Neural cell (in vitro differentiated cells): ENCODE measurements around the gene NCOA4. TPM values are rescaled to one million over a fixed set of nuclear protein-coding genes. Genes with fewer than 3 reads are reported as not detected.

Source experiments
- H2AFZ ChIP-seq: fragments of 200-600, 300-800 bp; sonication (generic), shearing (Covaris generic); 2 replicates; pipeline ENCODE4 v1.6.0; 2014; ENCODE audit warnings: low read depth, mild to moderate bottlenecking, antibody characterized with exemption, low read length, moderate library complexity
- H3F3A ChIP-seq: fragments of 200-600 bp; shearing (Covaris generic); 2 replicates; pipeline ENCODE4 v1.6.1; 2016; ENCODE audit warnings: mild to moderate bottlenecking, moderate library complexity, mixed read lengths, antibody characterized with exemption, low read length; ENCODE audit not compliant: insufficient read depth, poor library complexity, severe bottlenecking
- H3K27ac ChIP-seq: fragments of 200-600, 300-800 bp; sonication (generic), shearing (Covaris generic); 2 replicates; pipeline ENCODE4 v1.5.1; 2014; ENCODE audit warnings: mild to moderate bottlenecking, low read length, moderate library complexity
- H3K27me3 ChIP-seq: fragments of 300-800, 200-600 bp; sonication (generic), shearing (Covaris generic); 2 replicates; pipeline ENCODE4 v1.6.0; 2014; ENCODE audit warnings: mild to moderate bottlenecking, low read depth, low read length, moderate library complexity; ENCODE audit not compliant: insufficient read depth
- H3K36me3 ChIP-seq: fragments of 300-800, 200-600 bp; sonication (generic), shearing (Covaris generic); 2 replicates; pipeline ENCODE4 v1.5.1; 2014; ENCODE audit warnings: mild to moderate bottlenecking, antibody characterized with exemption, low read length, moderate library complexity; ENCODE audit not compliant: insufficient read depth
- H3K4me2 ChIP-seq: fragments of 300-800, 200-600 bp; sonication (generic), shearing (Covaris generic); 2 replicates; pipeline ENCODE4 v1.6.0; 2014; ENCODE audit warnings: mild to moderate bottlenecking, low read length
- H3K4me3 ChIP-seq: fragments of 300-800, 200-600 bp; sonication (generic), shearing (Covaris generic); 2 replicates; pipeline ENCODE4 v1.5.1; 2014; ENCODE audit warnings: mild to moderate bottlenecking, low read length, moderate library complexity
- H3K79me2 ChIP-seq: fragments of 200-600 bp; shearing (Covaris generic); replicated peaks from 2 replicates; pipeline ENCODE4 v1.6.0; 2014; ENCODE audit warnings: mild to moderate bottlenecking, low read length, moderate library complexity; ENCODE audit not compliant: insufficient read depth
- H3K9ac ChIP-seq: fragments of 300-800, 200-600 bp; sonication (generic), shearing (Covaris generic); 2 replicates; pipeline ENCODE4 v1.6.1; 2016; ENCODE audit warnings: mild to moderate bottlenecking, low read length, mixed read lengths
- H3K9me2 ChIP-seq: fragments of 200-600 bp; shearing (Covaris generic); 2 replicates; pipeline ENCODE4 v1.6.1; 2016; ENCODE audit warnings: mild to moderate bottlenecking, low read length, mixed read lengths; ENCODE audit not compliant: insufficient read depth
- H3K9me3 ChIP-seq: fragments of 200-600, 300-800 bp; sonication (generic), shearing (Covaris generic); 2 replicates; pipeline ENCODE4 v1.6.1; 2016; ENCODE audit warnings: mild to moderate bottlenecking, mixed run types, low read length, moderate library complexity, mixed read lengths
- H4K20me1 ChIP-seq: fragments of 200-600 bp; shearing (Covaris generic); 2 replicates; pipeline ENCODE4 v1.6.1; 2016; ENCODE audit warnings: mild to moderate bottlenecking, mixed run types; ENCODE audit not compliant: insufficient read depth
- EP300 ChIP-seq: fragments of 450-650 bp; conservative IDR thresholded peaks from 2 replicates; pipeline ENCODE4 v1.6.1; 2014; ENCODE audit warnings: antibody characterized with exemption, mild to moderate bottlenecking, moderate library complexity; ENCODE audit not compliant: poor library complexity, severe bottlenecking
- EZH2 ChIP-seq: fragments of 200-600, 300-800 bp; shearing (Covaris generic), sonication (generic); IDR thresholded peaks from 2 replicates; pipeline ENCODE4 v1.6.1; 2014; ENCODE audit warnings: antibody characterized with exemption, low read length, borderline replicate concordance, mild to moderate bottlenecking; ENCODE audit not compliant: insufficient read depth, poor library complexity, severe bottlenecking
- MXI1 ChIP-seq: fragments of 450-650 bp; conservative IDR thresholded peaks from 2 replicates; pipeline ENCODE4 v1.6.1; 2014; ENCODE audit warnings: antibody characterized with exemption, mild to moderate bottlenecking; ENCODE audit not compliant: poor library complexity, severe bottlenecking
- POLR2AphosphoS5 ChIP-seq: IDR thresholded peaks from 2 replicates; pipeline ENCODE4 v1.6.1; 2012
- RAD21 ChIP-seq: fragments of 450-650 bp; conservative IDR thresholded peaks from 2 replicates; pipeline ENCODE4 v1.6.1; 2014; ENCODE audit warnings: antibody characterized with exemption, mild to moderate bottlenecking, moderate library complexity
- REST ChIP-seq: IDR thresholded peaks from 2 replicates; pipeline ENCODE4 v1.6.1; 2012; ENCODE audit warnings: borderline replicate concordance
- SMC3 ChIP-seq: fragments of 450-650 bp; conservative IDR thresholded peaks from 2 replicates; pipeline ENCODE4 v1.6.1; 2014; ENCODE audit warnings: antibody characterized with exemption, mild to moderate bottlenecking, moderate library complexity; ENCODE audit not compliant: poor library complexity
- TAF1 ChIP-seq: IDR thresholded peaks from 2 replicates; pipeline ENCODE4 v1.6.1; 2012; ENCODE audit warnings: low read depth
- polyA plus RNA-seq: library from polyadenylated mRNA; depleted of rRNA; stranded (reverse); fragments of >200 nt; gene quantifications from 2 replicates; pipeline ENCODE4 v1.2.3, GENCODE V29; 2014
- TF ChIP-seq, protein P1 (sequence below): fragments of 450-650 bp; IDR thresholded peaks from 2 replicates; pipeline ENCODE4 v1.5.1; 2014; ENCODE audit warnings: antibody characterized with exemption, mild to moderate bottlenecking, moderate library complexity; ENCODE audit not compliant: poor library complexity, severe bottlenecking

Gene NCOA4
- polyA plus RNA-seq, 1 donor from 2014 or later: 131 TPM

GRCh38 chr10:46028584-46029460, 1.6 kb downstream of the NCOA4 start:
- H3K79me2 ChIP-seq: peaks cover 46% of the 10 kb centered on the region
- H3K27ac ChIP-seq: no peak overlapping the region
- H3F3A ChIP-seq: no peaks in the 10 kb centered on the region
- no peaks in the 10 kb centered on the region for H4K20me1 ChIP-seq
- H3K4me3 ChIP-seq: peak overlapping the region; percentile 84
- no peaks in the 10 kb centered on the region for H3K9me3 ChIP-seq
- H3K36me3 ChIP-seq: no peaks in the 10 kb centered on the region
- H2AFZ ChIP-seq: no peak overlapping the region
- H3K9ac ChIP-seq: peak overlapping the region; percentile 97
- H3K27me3 ChIP-seq: no peaks in the 10 kb centered on the region
- H3K9me2 ChIP-seq: no peaks in the 10 kb centered on the region
- peak overlapping the region; percentile 95 for H3K4me2 ChIP-seq
- TF ChIP-seq POLR2AphosphoS5: no peak
- TF ChIP-seq SMC3: peak; percentile 53
- TF ChIP-seq MXI1: no peak
- no peak for TF ChIP-seq TAF1
- TF ChIP-seq, protein P1, sequence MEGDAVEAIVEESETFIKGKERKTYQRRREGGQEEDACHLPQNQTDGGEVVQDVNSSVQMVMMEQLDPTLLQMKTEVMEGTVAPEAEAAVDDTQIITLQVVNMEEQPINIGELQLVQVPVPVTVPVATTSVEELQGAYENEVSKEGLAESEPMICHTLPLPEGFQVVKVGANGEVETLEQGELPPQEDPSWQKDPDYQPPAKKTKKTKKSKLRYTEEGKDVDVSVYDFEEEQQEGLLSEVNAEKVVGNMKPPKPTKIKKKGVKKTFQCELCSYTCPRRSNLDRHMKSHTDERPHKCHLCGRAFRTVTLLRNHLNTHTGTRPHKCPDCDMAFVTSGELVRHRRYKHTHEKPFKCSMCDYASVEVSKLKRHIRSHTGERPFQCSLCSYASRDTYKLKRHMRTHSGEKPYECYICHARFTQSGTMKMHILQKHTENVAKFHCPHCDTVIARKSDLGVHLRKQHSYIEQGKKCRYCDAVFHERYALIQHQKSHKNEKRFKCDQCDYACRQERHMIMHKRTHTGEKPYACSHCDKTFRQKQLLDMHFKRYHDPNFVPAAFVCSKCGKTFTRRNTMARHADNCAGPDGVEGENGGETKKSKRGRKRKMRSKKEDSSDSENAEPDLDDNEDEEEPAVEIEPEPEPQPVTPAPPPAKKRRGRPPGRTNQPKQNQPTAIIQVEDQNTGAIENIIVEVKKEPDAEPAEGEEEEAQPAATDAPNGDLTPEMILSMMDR: peak; percentile 73
- peak; percentile 61 for TF ChIP-seq RAD21

DNA sequence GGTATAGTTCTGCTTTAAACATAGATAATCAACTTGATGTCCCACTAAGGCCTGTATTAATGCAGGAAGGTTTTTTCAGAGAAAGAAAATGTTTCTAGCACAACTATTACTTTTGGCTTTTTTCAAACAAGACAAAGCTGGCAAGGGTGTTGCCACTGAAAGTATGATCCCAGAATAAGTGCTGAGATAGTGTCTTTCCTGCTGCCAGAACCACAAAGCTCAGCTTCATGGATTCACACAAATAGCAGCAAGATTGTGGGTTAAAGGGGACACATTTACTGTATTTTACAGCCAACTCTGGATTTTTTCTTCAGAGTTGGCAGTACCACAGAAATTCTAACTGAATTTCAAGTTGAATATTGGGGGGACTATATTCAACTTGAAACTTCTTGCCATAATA, 4.3 kb downstream of the NCOA4 start:
- no peaks in the 10 kb centered on the region for H3K27me3 ChIP-seq
- H3F3A ChIP-seq: no peaks in the 10 kb centered on the region
- H3K4me2 ChIP-seq: no peak overlapping the region
- no peaks in the 10 kb centered on the region for H3K36me3 ChIP-seq
- no peak overlapping the region for H2AFZ ChIP-seq
- no peak for TF ChIP-seq EZH2
- no peak for TF ChIP-seq TAF1
- TF ChIP-seq REST: no peak
- no peak for TF ChIP-seq POLR2AphosphoS5
- TF ChIP-seq, protein P1: no peak
- no peak for TF ChIP-seq SMC3
- TF ChIP-seq MXI1: no peak
- TF ChIP-seq EP300: no peak
- TF ChIP-seq RAD21: no peak
- no peaks in the 10 kb centered on the region for H4K20me1 ChIP-seq
- no peaks in the 10 kb centered on the region for H3K9me2 ChIP-seq
- H3K27ac ChIP-seq: no peak overlapping the region
- H3K9me3 ChIP-seq: no peaks in the 10 kb centered on the region
- no peak overlapping the region for H3K4me3 ChIP-seq
- no peak overlapping the region for H3K9ac ChIP-seq
- H3K79me2 ChIP-seq: peaks cover 65% of the 10 kb centered on the region
